ENCODE measurements around the gene NR2C1.

DNA sequence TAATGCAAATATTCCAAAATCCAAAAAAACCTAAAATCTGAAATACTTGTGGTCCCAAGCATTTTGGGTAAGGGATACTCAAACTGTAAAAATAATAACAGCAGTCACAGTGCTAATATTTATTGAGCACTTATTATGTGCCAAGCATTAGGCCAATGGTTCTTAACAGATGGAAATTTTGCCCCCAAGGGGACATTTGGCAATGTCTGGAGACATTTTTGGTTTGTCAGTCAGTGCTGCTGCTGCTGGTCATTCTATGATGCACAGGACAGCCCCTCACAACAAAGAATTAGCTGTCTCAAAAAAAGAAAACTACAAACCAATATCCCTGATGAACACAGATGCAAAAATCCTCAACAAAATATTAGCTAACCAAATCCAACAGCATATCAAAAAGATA is 75.7 kb downstream of the NR2C1 start:
- no peak for TF ChIP-seq POLR2A (IDR thresholded peaks at IDR 0.05; ENCODE audit: low read length)
- no peak for TF ChIP-seq GATA1 (IDR thresholded peaks at IDR 0.05; ENCODE audit: low read depth, low read length)
